Embryonic facial prominence (tissue), 1 donor: ENCODE data around the gene ORC6.

Experiments
- DNase-seq: peaks from one replicate; pipeline ENCODE4 v3.0.0-alpha.2; 2016; ENCODE audit errors: extremely low spot score

ORC6 gene

DNA sequence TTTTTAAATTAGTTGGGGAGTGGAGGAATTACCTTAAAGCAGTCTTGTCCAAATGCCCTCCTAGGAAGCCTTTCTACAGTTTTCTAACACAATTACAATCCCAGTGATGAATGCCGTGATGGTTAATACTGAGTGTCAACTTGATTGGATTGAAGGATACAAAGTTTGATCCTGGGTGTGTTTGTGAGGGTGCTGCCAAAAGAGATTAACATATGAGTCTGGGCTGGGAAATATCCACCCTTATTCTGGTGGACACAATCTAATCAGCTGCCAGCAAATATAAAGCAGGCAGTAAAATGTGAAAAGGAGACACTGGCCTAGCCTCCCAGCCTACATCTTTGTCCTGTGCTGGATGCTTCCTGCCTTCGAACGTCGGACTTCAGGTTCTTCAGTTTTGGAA, 12.2 kb downstream of the ORC6 start:
- DNase-seq = no peak

- no peak for DNase-seq
Measured at GRCh38 chr16:46702030-46702429, 12.6 kb downstream of the ORC6 start.

DNA sequence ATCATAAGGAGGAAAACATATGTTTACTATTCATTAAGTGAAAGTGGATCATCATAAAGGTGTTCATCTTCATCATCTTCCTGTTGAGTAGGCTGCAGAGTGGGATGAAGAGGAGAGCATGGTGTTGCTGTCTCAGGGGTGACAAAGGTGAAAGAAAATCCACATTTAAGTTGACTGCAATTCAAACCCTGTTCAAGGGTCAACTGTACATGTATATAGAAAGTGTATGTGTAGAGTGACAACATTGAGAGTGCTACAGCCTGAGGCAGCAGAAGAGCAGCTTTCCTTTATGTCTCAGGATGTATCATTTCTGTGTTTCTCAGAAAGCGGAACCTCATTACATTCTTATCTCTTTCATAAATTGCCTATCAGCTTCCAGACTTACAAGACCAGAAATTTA, 17.2 kb downstream of the ORC6 start:
- no peak for DNase-seq

DNA sequence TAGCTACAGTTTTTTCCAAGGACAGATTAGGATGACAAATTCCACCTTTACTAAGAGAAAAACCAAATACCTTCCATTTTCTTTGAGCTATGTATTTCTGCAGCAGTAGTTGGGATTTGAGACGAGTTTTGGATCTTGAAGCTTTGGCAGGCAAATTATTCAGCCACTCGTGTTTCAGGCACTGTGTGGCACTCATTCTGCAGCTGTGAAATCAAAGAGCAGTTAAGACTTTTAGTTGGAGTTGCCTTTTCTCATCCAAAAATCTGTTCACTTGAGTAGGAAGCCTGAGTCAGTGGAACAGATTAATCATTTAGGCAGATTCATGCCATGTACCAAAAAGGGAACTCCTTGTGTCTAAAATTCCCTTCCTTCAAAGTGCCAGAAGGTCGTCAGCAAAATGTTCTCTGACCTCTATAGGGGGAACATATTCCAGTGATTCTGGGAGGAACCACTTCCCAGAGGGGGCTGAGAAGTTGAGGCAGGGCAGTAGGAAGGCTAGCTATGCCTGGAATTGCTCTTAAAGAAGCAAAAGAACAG, 20.1 kb downstream of the ORC6 start:
- no peak for DNase-seq

GRCh38 chr16:46711106-46712058, 21.9 kb downstream of the ORC6 start:
- no peak for DNase-seq

DNA sequence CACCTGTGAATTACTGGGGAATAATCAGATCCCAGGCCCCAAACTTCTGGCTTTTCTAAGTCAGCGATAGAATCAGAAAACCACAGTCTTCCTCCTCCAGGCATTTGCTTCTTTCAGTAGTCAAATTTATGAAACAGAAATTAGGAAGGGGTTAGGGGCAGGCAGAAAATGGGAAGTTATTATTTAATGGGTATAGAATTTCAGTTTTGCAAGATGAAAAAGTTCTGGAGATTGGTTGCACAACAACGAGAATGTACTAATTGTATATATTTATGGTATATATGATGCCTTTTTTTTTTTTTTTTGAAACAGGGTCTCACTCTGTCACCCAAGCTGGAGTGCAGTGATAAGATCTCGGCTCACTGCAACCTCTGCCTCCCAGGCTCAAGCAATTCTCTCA, 23.5 kb downstream of the ORC6 start:
- no peak for DNase-seq

DNA sequence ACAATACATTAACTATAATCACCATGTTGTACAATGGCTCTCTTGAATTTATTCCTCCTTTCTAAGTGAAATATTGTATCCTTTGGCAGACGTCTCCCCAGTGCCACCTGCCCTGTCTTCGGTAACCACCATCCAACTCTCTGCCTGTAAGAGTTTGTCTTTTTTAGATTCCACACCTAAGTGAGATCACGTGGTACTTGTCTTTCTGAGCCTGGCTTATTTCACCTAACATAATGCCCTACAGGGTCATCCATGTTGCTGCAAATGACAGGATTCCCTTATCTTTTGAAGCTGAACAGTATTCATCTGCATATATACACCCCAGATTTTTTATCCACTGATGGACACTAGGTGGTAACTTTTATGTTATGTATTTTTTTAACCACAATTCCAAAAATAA, 24.2 kb downstream of the ORC6 start:
- DNase-seq = no peak

DNA sequence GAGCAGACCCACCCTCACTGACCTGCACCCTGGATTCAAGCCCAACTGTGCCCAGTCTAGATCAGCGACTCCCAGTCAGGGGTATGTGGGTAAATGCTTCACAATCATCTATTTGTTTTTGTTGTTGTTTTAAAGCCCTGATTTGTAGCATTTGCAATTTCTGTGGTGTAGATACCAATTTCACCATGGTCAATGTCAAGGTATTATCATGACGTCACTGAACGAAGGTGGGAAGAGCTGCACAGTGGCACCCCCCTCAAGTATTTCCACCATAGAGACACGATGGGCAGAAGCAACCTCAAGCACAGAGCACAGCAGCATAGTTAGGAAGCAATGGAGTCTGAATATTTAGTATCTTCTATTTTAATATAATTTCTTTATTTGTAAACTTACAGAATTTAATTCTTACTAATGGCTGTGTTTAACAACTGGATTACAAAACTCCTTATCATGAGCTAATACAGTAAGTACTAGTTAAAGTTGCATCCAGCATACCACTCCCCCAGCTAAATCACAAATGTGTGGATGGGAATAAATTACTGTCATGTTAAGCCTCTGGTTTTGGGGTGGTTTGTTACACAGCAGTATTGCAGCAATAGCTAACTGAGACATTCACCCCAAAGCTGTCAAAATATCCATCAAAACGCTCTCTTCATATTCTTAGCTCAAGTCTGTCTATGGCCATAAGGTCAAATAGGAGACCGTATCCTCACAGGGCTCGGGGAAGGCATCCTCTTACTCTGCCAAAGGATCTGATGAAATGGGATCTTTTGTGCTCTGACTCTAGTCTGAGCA, 25.5 kb downstream of the ORC6 start:
- DNase-seq = no peak

DNA sequence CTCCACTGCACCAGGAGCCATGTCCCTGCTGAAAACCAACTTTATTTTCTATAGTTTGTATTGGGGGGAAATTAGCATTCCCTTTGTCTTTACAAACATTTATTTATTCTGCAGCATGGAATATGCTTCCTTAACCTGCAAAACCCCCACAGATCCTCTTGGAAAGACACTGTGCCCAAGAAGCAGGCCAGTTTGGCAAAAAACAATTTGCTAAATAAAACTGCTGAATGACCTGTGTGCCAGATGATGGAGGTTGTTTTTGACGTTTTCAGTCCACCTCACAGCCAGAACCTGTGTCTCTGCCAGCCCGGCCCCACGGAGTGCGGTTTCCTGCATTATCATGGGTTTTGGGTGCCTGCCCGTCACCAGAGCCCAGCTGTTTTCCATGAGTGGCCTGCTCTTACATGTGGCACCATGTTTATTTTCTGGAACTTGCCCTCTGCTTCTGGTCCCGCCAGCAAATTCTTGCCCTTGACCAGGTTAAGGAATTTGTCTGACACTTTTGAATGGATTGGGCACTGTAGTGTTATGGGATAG, 26.4 kb downstream of the ORC6 start:
- no peak for DNase-seq

GRCh38 chr16:46717692-46718091, 28.2 kb downstream of the ORC6 start:
- DNase-seq = no peak

- DNase-seq = no peak
Measured at GRCh38 chr16:46718214-46718613, 28.8 kb downstream of the ORC6 start.

- no peak for DNase-seq
Measured at GRCh38 chr16:46719528-46719927, 30.1 kb downstream of the ORC6 start.

- no peak for DNase-seq
Measured at GRCh38 chr16:46720619-46721018, 31.2 kb downstream of the ORC6 start.

DNA sequence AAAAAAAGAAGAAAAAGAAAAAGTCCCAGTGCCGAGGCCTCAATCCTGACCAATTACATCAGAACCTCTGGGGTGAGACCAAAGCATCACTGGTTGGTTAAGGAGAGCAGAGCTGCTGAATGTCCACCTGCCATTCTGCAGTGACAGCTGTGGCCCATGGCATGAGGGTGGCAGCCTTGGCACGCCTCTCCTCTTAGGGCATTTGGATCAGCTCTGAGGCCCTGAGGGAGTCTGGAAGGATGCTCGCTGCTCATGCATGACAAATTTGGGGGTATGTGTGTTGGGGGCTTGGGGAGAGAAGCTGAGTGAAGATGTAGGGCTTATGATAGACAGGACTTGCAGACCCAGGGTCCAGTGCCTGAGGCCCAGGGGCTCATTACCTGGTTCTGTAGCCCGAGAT, 32.4 kb downstream of the ORC6 start:
- DNase-seq = no peak

DNA sequence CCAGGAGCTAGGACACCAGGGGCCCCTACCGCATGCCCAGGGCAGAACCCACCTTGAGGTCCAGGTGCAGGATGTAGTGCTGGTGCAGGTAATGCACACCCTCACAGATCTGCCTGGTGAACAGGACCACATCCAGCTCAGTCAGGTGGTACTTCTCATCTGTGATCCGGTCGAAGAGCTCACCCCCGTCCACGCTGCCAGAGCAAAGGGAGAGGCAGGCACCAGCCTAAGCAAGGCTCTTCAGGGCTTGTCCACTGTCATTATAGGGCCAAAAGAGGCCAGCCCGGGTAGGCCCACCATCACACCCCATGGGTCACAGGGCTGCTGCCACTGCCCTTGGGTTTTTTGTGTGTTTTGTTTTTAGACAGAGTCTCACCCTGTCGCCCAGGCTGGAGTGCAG, 37.7 kb downstream of the ORC6 start:
- DNase-seq = no peak

GRCh38 chr16:46727630-46728029, 38.2 kb downstream of the ORC6 start:
- DNase-seq = no peak

- no peak for DNase-seq
Measured at GRCh38 chr16:46728806-46729205, 39.3 kb downstream of the ORC6 start.

DNA sequence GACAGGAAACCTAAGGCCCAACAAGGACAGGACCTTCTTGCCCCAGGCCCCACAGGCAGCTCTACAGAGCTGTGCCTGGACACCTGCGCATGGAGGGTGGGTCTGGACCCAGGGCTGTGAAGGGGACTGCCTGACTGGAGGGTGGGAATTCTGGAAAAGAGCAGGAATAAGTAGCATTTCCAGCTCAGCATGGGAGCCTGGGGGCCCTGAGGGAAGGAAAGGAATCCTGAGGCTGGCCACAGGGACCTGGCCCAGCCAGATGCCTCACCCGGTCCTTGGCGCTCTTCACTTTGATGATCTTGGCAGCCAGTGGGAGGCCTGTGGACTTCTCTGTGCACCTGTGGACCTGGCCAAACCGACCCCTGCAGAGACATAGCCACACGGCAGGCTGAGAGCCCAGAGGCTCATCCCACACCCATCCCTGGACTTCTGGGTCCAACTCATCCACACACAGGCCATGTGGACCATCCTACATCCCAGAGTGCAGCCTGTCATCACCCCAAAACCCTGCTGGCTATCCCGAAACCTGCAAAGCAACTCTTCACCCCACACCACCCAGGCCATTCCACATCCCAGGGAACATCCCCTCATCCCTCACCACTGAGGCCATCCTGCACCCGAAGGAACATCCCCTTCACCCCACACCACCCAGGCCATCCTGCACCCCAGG, 40.0 kb downstream of the ORC6 start:
- no peak for DNase-seq

GRCh38 chr16:46730126-46730525, 40.7 kb downstream of the ORC6 start:
- no peak for DNase-seq

- no peak for DNase-seq
Measured at GRCh38 chr16:46730801-46731690, 41.6 kb downstream of the ORC6 start.
